Bronchial epithelial cell (primary cell): Measurements from ENCODE around the gene TOP1. TPM values are rescaled to one million over a fixed set of nuclear protein-coding genes. Genes with fewer than 3 reads are reported as not detected.

Source experiments
- DNase-seq: peaks from one replicate; pipeline ENCODE4 v3.0.0-alpha.2; 2010; ENCODE audit warnings: low read depth
- FAIRE-seq: peaks from 2 replicates; lab custom pipeline; 2011; peaks lifted over from hg19 to GRCh38; lab: Jason Lieb, UNC
- H3K27me3 ChIP-seq: 2 replicates; pipeline ENCODE4 v1.5.1; 2011; ENCODE audit warnings: low read length; ENCODE audit not compliant: control insufficient read depth, insufficient read depth
- H3K36me3 ChIP-seq: 2 replicates; pipeline ENCODE4 v1.5.1; 2011; ENCODE audit warnings: low read length; ENCODE audit not compliant: control insufficient read depth, insufficient read depth
- H3K4me3 ChIP-seq: 2 replicates; pipeline ENCODE4 v1.5.1; 2011; ENCODE audit warnings: mild to moderate bottlenecking, low read depth, low read length, control low read depth
- CTCF ChIP-seq: IDR thresholded peaks from 2 replicates; pipeline ENCODE4 v1.5.1; 2011; ENCODE audit warnings: mild to moderate bottlenecking, moderate library complexity, low read length, control low read depth, inconsistent platforms; ENCODE audit not compliant: insufficient read depth, severe bottlenecking
- total RNA-seq: library from RNA; depleted of rRNA; stranded (reverse); fragments of >200 nt; gene quantifications from 2 replicates; pipeline ENCODE4 v1.2.1, GENCODE V29; 2014

TOP1 gene
- total RNA-seq, 1 donor from 2014 or later, result 18.2 TPM

- no peak for TF ChIP-seq CTCF
- no peak overlapping the region for H3K4me3 ChIP-seq
- H3K36me3 ChIP-seq, result peaks cover 26% of the 10 kb centered on the region
- DNase-seq, result no peak
- no peaks in the 10 kb centered on the region for H3K27me3 ChIP-seq
- no peak for FAIRE-seq
Observed at GRCh38 chr20:41173791-41174341, 145.2 kb downstream of the TOP1 start.

Other genes with a start within 250 kb of the TOP1 start
- 20.8 and 32.1 TPM in 2 replicates for gene PLCG1, start 108.7 kb downstream of the TOP1 start, total RNA-seq